HCT116 (cell line): ENCODE measurements around the gene DIP2B. TPM values are rescaled to one million over a fixed set of nuclear protein-coding genes. Genes with fewer than 3 reads are reported as not detected.

Experiments
- ATAC-seq: fragments of 200-7000 bp; cut with Tn5 transposase; 2 replicates; pipeline ENCODE4 v1.9.1; 2020; ENCODE audit warnings: mild to moderate bottlenecking, moderate library complexity
- BruUV-seq: library from RNA; stranded (reverse); fragments of 400-500 nt; replicated peaks from 2 replicates; lab custom pipeline; 2021; lab: Mats Ljungman, UMichigan
- CTCF ChIA-PET: fragments of 300-600 bp; sonication (Branson Sonifier 250); formaldehyde crosslinking; loops from one replicate; lab custom pipeline; 2021; ENCODE audit warnings: antibody characterized with exemption; lab: Charles Lee
- POLR2A ChIA-PET: fragments of 300-600, 350-600 bp; sonication (Branson Sonifier 250); formaldehyde crosslinking; loops from one replicate; lab custom pipeline; 2021; ENCODE audit warnings: antibody characterized with exemption; lab: Charles Lee
- RAD21 ChIA-PET, 2 experiments: fragments of 300-600 bp; sonication (Branson Sonifier 250); formaldehyde crosslinking; loops; one replicate each; lab custom pipeline; 2023; ENCODE audit warnings: low total read pairs in 2 of 2; ENCODE audit not compliant: uncharacterized antibody in 2 of 2, unreplicated experiment in 2 of 2, low non-redundant PET in 1 of 2; lab: Charles Lee
- DNase-seq: peaks from one replicate; pipeline ENCODE4 v3.0.0-alpha.2; 2010; ENCODE audit warnings: low read depth, low spot score
- H2AFZ ChIP-seq: fragments of 200-600 bp; shearing (Covaris generic), sonication (generic); 2 replicates; pipeline ENCODE4 v1.6.1; 2017; ENCODE audit warnings: low read depth, mixed run types, mixed read lengths, antibody characterized with exemption, low read length; ENCODE audit not compliant: poor library complexity, severe bottlenecking
- H3K27ac ChIP-seq: 2 replicates; pipeline ENCODE4 v1.5.1; 2012; ENCODE audit warnings: low read depth, low read length
- H3K27me3 ChIP-seq: fragments of 200-600 bp; sonication (generic); 2 replicates; pipeline ENCODE4 v1.6.1; 2016; ENCODE audit warnings: mixed run types, low read length, mixed read lengths; ENCODE audit not compliant: insufficient read depth
- H3K36me3 ChIP-seq, 2 experiments: fragments of 200-500 bp in 1 of 2; fragments of 200-600 bp in 1 of 2; sonication (Bioruptor generic) in 1 of 2; sonication (generic) in 1 of 2; 2 replicates each; pipeline versions ENCODE4 v1.5.1 to v1.6.1; 2014 to 2016; ENCODE audit warnings: low read length in 2 of 2, inconsistent platforms in 1 of 2, mixed read lengths in 1 of 2, mixed run types in 1 of 2; ENCODE audit not compliant: insufficient read depth in 2 of 2, control insufficient read depth in 1 of 2
- H3K4me1 ChIP-seq, 2 experiments: fragments of 200-600 bp in 1 of 2; sonication (generic) in 1 of 2; 2 replicates each; pipeline versions ENCODE4 v1.5.1 to v1.6.1; 2012 to 2017; ENCODE audit warnings: low read length in 2 of 2, inconsistent platforms in 1 of 2, mild to moderate bottlenecking in 1 of 2, mixed read lengths in 1 of 2, mixed run types in 1 of 2, moderate library complexity in 1 of 2; ENCODE audit not compliant: insufficient read depth in 2 of 2, control insufficient read depth in 1 of 2
- H3K4me2 ChIP-seq: fragments of 200-600 bp; sonication (generic); 2 replicates; pipeline ENCODE4 v1.6.1; 2017; ENCODE audit warnings: mixed run types, low read length, mixed read lengths
- H3K4me3 ChIP-seq, 2 experiments: fragments of 200-600 bp in 1 of 2; sonication (generic) in 1 of 2; replicated peaks in 1 of 2; 2 replicates each; pipeline ENCODE4 v1.5.1; 2011 to 2016; ENCODE audit warnings: low read length in 2 of 2, control low read depth in 1 of 2, low read depth in 1 of 2, mild to moderate bottlenecking in 1 of 2, mixed read lengths in 1 of 2, mixed run types in 1 of 2
- H3K79me2 ChIP-seq: fragments of 200-600 bp; sonication (generic); 2 replicates; pipeline ENCODE4 v1.6.1; 2017; ENCODE audit warnings: mild to moderate bottlenecking, mixed run types, low read length, moderate library complexity, mixed read lengths; ENCODE audit not compliant: insufficient read depth
- H3K9ac ChIP-seq: fragments of 200-600 bp; sonication (generic); 2 replicates; pipeline ENCODE4 v1.6.1; 2016; ENCODE audit warnings: low read length, mixed read lengths
- H3K9me2 ChIP-seq: fragments of 200-600 bp; sonication (generic), shearing (Covaris generic); 2 replicates; pipeline ENCODE4 v1.6.1; 2017; ENCODE audit warnings: mixed run types, mild to moderate bottlenecking, moderate library complexity; ENCODE audit not compliant: insufficient read depth
- H3K9me3 ChIP-seq, 2 experiments: fragments of 200-500 bp in 1 of 2; fragments of 200-600 bp in 1 of 2; sonication (Bioruptor generic) in 1 of 2; sonication (generic) in 1 of 2; 2 replicates each; pipeline ENCODE4 v1.6.1; 2014 to 2017; ENCODE audit warnings: low read length in 2 of 2, mixed read lengths in 2 of 2, inconsistent platforms in 1 of 2, low read depth in 1 of 2, mild to moderate bottlenecking in 1 of 2, mixed run types in 1 of 2, moderate library complexity in 1 of 2; ENCODE audit not compliant: control insufficient read depth in 1 of 2, insufficient read depth in 1 of 2
- H4K20me1 ChIP-seq: fragments of 200-600 bp; sonication (generic), shearing (Covaris generic); 2 replicates; pipeline ENCODE4 v1.6.1; 2017; ENCODE audit warnings: mixed run types, mild to moderate bottlenecking, moderate library complexity; ENCODE audit not compliant: insufficient read depth
- EZH2 ChIP-seq: fragments of 200-600 bp; sonication (generic); IDR thresholded peaks from 2 replicates; pipeline ENCODE4 v1.6.1; 2017; ENCODE audit warnings: antibody characterized with exemption, mixed run types
- FOSL1 ChIP-seq: IDR thresholded peaks from 2 replicates; pipeline ENCODE4 v1.6.1; 2012; ENCODE audit warnings: low read depth
- SIN3A ChIP-seq: IDR thresholded peaks from 2 replicates; pipeline ENCODE4 v1.6.1; 2012; ENCODE audit warnings: low read depth
- SRF ChIP-seq: IDR thresholded peaks from 2 replicates; pipeline ENCODE4 v1.6.1; 2012; ENCODE audit warnings: low read depth
- TCF7L2 ChIP-seq: IDR thresholded peaks from 2 replicates; pipeline ENCODE4 v1.7.0; 2011; ENCODE audit warnings: borderline replicate concordance, inconsistent platforms; ENCODE audit not compliant: insufficient read depth, insufficient read length; ENCODE audit errors: extremely low read depth
- YY1 ChIP-seq: IDR thresholded peaks from 2 replicates; pipeline ENCODE4 v1.6.1; 2011; ENCODE audit warnings: low read length, low read depth, moderate library complexity, mild to moderate bottlenecking; ENCODE audit not compliant: insufficient replicate concordance; ENCODE audit errors: extremely low read depth
- intact Hi-C: fragments of 100-400 bp; cut with micrococcal nuclease; formaldehyde crosslinking; loops from 2 replicates; pipeline ENCODE4 v1.10.0; 2022
- total RNA-seq: library from RNA; stranded (reverse); gene quantifications from one replicate; pipeline ENCODE4 v1.2.1, GENCODE V29; 2021; ENCODE audit not compliant: unreplicated experiment

Gene DIP2B
- total RNA-seq, 1 experiment from 2014 or later: 32.3 TPM

- RAD21 ChIA-PET: no interaction called here
- Histone ChIP-seq H3K4me2 (no peak overlapping the region), H3K4me3 (no peak overlapping the region), H3K27ac (peak overlapping the region; percentile 28; the same call in 1 of the 2 replicates), H3K27me3 (no peaks in the 10 kb centered on the region), H4K20me1 (no peaks in the 10 kb centered on the region), H3K9me2 (no peaks in the 10 kb centered on the region), H3K9me3 (no peaks in the 10 kb centered on the region), H3K36me3 (no peaks in the 10 kb centered on the region), H3K79me2 (peaks cover 14% of the 10 kb centered on the region; the same call in 1 of the 2 replicates), H3K4me1 (peaks cover 32 to 34% of the 10 kb centered on the region in 2 experiments), H3K9ac (no peak overlapping the region), H2AFZ (no peak overlapping the region)
- POLR2A ChIA-PET: no interaction called here
- intact Hi-C loops: no loop called here
- TF ChIP-seq FOSL1 (no peak), SRF (no peak), EZH2 (no peak), TCF7L2 (no peak), YY1 (no peak)
- ATAC-seq (no peak), DNase-seq (no peak)
- CTCF ChIA-PET: no interaction called here
- no TSS peak for BruUV-seq
Measured at GRCh38 chr12:50642761-50643160, 138.0 kb downstream of the DIP2B start.

GRCh38 chr12:50647031-50647430 lies 142.2 kb downstream of the DIP2B start:
- ATAC-seq: peak; percentile 46
- Histone ChIP-seq H4K20me1 (no peaks in the 10 kb centered on the region), H3K79me2 (no peaks in the 10 kb centered on the region), H3K4me2 (peak overlapping the region; percentile 69), H3K4me1 (peaks cover 28 to 30% of the 10 kb centered on the region in 2 experiments), H3K9ac (peak overlapping the region; percentile 12; the same call in 1 of the 2 replicates), H3K4me3 (peak overlapping the region in 1 of 2 experiments; percentile 24; a peak in 2 of 4 replicates), H2AFZ (no peak overlapping the region), H3K27me3 (no peaks in the 10 kb centered on the region), H3K9me3 (no peaks in the 10 kb centered on the region), H3K9me2 (no peaks in the 10 kb centered on the region), H3K27ac (peak overlapping the region; percentile 82), H3K36me3 (no peaks in the 10 kb centered on the region)
- TF ChIP-seq SRF: no peak
- TF ChIP-seq EZH2: no peak
- TF ChIP-seq SIN3A: no peak
- no TSS peak for BruUV-seq
- RAD21 ChIA-PET: interaction anchor here in 1 of 2 experiments (0.6 kb wide), 1 partner anchor 500 kb away, joined by 4 read pairs; no protein-coding TSS in a partner anchor
- CTCF ChIA-PET: interaction anchor here (1.1 kb wide), 1 partner anchor 143 kb away, joined by 3 read pairs; no protein-coding TSS in a partner anchor
- DNase-seq: no peak
- POLR2A ChIA-PET: no interaction called here
- intact Hi-C loops: no loop called here
